Heart left ventricle (tissue), 13 donors: Measurements from ENCODE around the gene SERPINH1.

Experiments
- POLR2A ChIP-seq, 2 donors: fragments of 450-650 bp; IDR thresholded peaks; one replicate each; pipeline ENCODE4 v1.6.1; 2017; ENCODE audit warnings: antibody characterized with exemption in 2 of 2, mild to moderate bottlenecking in 2 of 2, moderate library complexity in 2 of 2
- TF ChIP-seq, protein P1 (sequence below), 12 donors: fragments of 200-600 bp; sonication (generic) in 4 of 12; IDR thresholded peaks; one replicate each; pipeline versions ENCODE4 v1.5.0 to v1.8.0; 2018 to 2022; ENCODE audit warnings: antibody characterized with exemption in 12 of 12, mild to moderate bottlenecking in 5 of 12
- donor health status: ischemic (EF 13 %, LVEDD 7.1; RV severe dilation, severe dysfunction).
- donor health status: DM: no; HTN: yes; CAD: no.
- donor health status: DM: no; HTN: no; CAD: no.
- donor health status: ischemic (EF 25% LVEDD 6.9; RV normal size, moderate dysfunction).
- donor health status: ischemic (EF 25% LVEDD 5.7; RV mildly dilated, moderate dysfunction).
- donor health status: ischemic (EF 35%, LVEDD 5.7; RV mildly dilated, moderate dysfunction).
- donor health status: nonischemic (EF 11% LVEDD 7.7; RV severe dilation, severe dysfunction).
- donor health status: DM: yes; HTN: yes; CAD: no.
- donor health status: PGD.
- donor health status: ischemic (EF 29% LVEDD 5.4; RV normal size, mild dysfunction).
- donor health status: nonischemic (EF 23%, LVEDD 6.1; RV moderate dilation, normal function).

DNA sequence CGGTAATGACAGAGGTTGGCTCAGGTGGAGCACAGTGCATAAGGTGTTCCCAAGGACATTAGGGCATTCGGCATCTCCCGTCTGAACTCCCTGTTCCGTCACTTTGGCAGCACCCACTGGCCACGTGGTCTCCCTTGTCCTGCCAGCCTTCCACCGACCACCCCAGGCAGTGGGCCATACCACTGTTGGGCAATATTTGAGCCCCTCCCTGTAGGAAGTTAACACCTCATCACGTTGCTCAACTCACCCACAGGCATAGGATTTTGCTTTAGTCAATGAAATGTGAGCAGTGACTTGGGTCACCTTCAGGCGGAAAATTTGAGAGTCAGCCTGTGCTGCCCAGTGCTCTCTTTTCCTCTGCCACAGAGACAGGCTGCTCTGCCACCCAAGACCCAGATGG lies 44.0 kb downstream of the SERPINH1 start:
- TF ChIP-seq, protein P1, sequence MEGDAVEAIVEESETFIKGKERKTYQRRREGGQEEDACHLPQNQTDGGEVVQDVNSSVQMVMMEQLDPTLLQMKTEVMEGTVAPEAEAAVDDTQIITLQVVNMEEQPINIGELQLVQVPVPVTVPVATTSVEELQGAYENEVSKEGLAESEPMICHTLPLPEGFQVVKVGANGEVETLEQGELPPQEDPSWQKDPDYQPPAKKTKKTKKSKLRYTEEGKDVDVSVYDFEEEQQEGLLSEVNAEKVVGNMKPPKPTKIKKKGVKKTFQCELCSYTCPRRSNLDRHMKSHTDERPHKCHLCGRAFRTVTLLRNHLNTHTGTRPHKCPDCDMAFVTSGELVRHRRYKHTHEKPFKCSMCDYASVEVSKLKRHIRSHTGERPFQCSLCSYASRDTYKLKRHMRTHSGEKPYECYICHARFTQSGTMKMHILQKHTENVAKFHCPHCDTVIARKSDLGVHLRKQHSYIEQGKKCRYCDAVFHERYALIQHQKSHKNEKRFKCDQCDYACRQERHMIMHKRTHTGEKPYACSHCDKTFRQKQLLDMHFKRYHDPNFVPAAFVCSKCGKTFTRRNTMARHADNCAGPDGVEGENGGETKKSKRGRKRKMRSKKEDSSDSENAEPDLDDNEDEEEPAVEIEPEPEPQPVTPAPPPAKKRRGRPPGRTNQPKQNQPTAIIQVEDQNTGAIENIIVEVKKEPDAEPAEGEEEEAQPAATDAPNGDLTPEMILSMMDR (IDR thresholded peaks at IDR 0.05): no peak
- no peak for TF ChIP-seq POLR2A (IDR thresholded peaks at IDR 0.05)
